Liver (tissue), 3 donors: Measurements from ENCODE around the gene CTU2.

ENCODE experiments used
- CTCF ChIP-seq: fragments of 150-350 bp; IDR thresholded peaks from 2 replicates; pipeline ENCODE4 v1.5.1; 2017; ENCODE audit warnings: improper control_type of control experiment, low read depth, low read length; ENCODE audit not compliant: missing input control
- JUND ChIP-seq, 2 donors: IDR thresholded peaks; 2 replicates each; pipeline ENCODE4 v1.6.1; 2016; ENCODE audit warnings: antibody characterized with exemption in 2 of 2
- RAD21 ChIP-seq, 2 donors: IDR thresholded peaks; 2 replicates each; pipeline ENCODE4 v1.6.1; 2016; ENCODE audit warnings: antibody characterized with exemption in 2 of 2, mild to moderate bottlenecking in 2 of 2
- TF ChIP-seq, protein P1 (sequence below): IDR thresholded peaks from 2 replicates; pipeline ENCODE4 v1.6.1; 2016; ENCODE audit warnings: antibody characterized with exemption
- donor health status: healthy.
- donor health status: healthy.

DNA sequence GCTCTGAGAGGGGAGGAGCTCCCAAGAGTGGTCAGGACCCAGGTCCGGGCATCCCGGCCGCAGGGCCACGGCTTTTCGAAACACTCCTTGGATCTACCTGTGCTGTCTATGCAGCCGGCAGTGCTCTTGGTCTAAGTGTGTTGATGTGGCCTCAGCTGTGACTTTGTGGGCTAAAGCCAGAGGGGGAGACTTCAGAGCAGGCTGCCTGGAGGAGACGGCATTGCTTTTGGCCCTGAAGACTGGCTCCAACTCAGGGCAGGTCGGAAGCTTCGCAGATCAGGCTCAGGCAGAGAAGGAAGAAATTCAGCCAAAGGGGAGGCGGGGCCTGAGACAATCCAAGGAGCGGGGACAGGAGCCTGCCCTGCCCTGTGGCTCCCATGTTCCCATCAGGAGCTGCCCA, 47.3 kb downstream of the CTU2 start:
- TF ChIP-seq, protein P1, sequence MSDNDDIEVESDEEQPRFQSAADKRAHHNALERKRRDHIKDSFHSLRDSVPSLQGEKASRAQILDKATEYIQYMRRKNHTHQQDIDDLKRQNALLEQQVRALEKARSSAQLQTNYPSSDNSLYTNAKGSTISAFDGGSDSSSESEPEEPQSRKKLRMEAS = no peak
- TF ChIP-seq CTCF (no peak), JUND (IDR thresholded peaks at IDR 0.05) (no peak), RAD21 (IDR thresholded peaks at IDR 0.05) (no peak)
